IgD-negative memory B cell (primary cell): ENCODE results near the gene ADAM19. TPM values are rescaled to one million over a fixed set of nuclear protein-coding genes. Genes with fewer than 3 reads are reported as not detected.

Experiments used
- H3K27ac Mint-ChIP-seq, 3 donors: one replicate each; pipeline ENCODE4 v1.8.0; 2020 to 2022; ENCODE audit warnings: mild to moderate bottlenecking in 3 of 3, mixed read lengths in 3 of 3, moderate library complexity in 1 of 3
- H3K27me3 Mint-ChIP-seq: one replicate; pipeline ENCODE4 v1.8.0; 2021; ENCODE audit warnings: mixed read lengths
- H3K36me3 Mint-ChIP-seq: one replicate; pipeline ENCODE4 v1.8.0; 2020; ENCODE audit warnings: mild to moderate bottlenecking, mixed read lengths
- H3K4me1 Mint-ChIP-seq, 3 donors: one replicate each; pipeline ENCODE4 v1.8.0; 2020 to 2022; ENCODE audit warnings: mixed read lengths in 3 of 3, mild to moderate bottlenecking in 1 of 3
- H3K4me3 Mint-ChIP-seq, 4 donors: one replicate each; pipeline ENCODE4 v1.8.0; 2020 to 2022; ENCODE audit warnings: mild to moderate bottlenecking in 4 of 4, mixed read lengths in 4 of 4, moderate library complexity in 3 of 4
- H3K9me3 Mint-ChIP-seq, 3 donors: one replicate each; pipeline ENCODE4 v1.8.0; 2020 to 2021; ENCODE audit warnings: mixed read lengths in 3 of 3, mild to moderate bottlenecking in 1 of 3
- polyA plus RNA-seq: library from polyadenylated mRNA; unstranded; fragments of 300-500 nt; fragmentation: Illumina TruSeq; gene quantifications from one replicate; pipeline ENCODE4 v1.2.3, GENCODE V29; 2021

The ADAM19 gene
- polyA plus RNA-seq, 1 donor from 2014 or later, result 45.1 TPM

DNA sequence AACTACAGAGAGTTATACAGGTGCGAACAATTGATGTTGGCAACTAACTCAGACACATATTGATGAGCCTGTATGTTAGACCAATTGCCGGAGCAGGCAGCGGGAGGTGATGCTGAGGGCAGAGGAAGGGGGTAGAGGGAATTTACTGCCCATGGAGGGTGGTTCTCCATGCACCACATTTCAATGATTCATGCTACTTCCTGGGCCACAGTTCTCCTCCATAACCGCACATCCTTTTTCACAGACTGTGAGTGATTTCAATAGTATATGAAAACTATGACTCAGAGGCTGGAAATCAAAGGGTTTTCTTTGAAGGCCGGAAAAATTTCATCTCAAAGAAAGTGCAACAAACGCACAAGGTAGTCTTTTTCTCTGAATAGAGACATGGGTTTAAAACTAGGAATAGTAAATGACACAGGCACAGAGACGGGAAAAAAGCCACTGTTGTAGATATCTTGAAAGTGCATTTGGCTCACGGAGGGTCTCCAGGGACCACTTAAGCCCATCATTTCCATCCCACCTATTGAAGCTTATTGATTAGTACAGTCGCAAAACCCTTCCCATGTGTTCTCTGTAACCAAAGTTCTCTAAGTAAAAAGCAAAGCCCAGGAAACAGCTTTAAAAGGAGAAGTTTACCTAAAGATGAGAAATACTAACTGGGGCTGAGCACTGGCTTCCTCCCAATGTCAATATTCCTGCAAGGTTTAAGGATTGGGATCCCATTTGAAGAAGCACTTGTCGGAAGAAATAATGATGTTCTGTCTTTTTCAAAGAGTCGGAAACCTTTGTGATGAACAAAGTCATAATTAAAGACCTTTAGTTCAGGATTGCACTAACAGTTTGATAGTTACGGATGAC is 28.0 kb upstream of the ADAM19 start:
- no peaks in the 10 kb centered on the region for H3K36me3 Mint-ChIP-seq
- peak overlapping the region; percentile 15 to 93 (median 90) for H3K27ac Mint-ChIP-seq
- peaks cover 41 to 60% (median 53%) of the 10 kb centered on the region in 3 donors for H3K4me1 Mint-ChIP-seq

DNA sequence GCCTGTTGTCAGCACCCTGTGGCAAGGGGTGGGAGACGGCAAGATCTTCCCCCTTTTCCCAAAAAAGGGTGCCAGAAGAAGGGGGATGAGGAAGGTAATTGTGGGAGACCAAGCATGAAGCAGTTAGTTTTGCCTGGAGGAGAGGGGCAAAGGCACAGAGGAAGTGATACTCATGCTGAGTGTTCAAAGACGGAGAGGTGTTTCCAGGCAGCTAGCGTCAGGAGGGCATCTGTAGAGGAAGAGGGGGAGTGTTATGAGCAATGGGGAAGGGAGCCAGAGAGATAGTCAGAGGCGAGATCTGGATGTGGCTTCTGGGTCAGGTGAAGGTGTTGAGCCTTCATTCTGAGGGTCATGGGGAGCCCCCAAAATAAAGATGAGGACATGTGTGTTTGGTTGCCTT is 26.9 kb upstream of the ADAM19 start:
- Mint-ChIP-seq H3K27me3 (no peaks in the 10 kb centered on the region), H3K4me1 (peaks cover 44 to 61% (median 54%) of the 10 kb centered on the region in 3 donors), H3K27ac (peak overlapping the region; percentile 15 to 93 (median 90)), H3K36me3 (no peaks in the 10 kb centered on the region), H3K4me3 (peak overlapping the region in 2 of 4 donors; percentile 79 to 84), H3K9me3 (no peaks in the 10 kb centered on the region)

More for the DNA sequence above, 28.0 kb upstream of the ADAM19 start:
- Mint-ChIP-seq H3K9me3 (no peaks in the 10 kb centered on the region), H3K4me3 (peak overlapping the region in 3 of 4 donors; percentile 30 to 56 (median 52)), H3K27me3 (no peaks in the 10 kb centered on the region)

DNA sequence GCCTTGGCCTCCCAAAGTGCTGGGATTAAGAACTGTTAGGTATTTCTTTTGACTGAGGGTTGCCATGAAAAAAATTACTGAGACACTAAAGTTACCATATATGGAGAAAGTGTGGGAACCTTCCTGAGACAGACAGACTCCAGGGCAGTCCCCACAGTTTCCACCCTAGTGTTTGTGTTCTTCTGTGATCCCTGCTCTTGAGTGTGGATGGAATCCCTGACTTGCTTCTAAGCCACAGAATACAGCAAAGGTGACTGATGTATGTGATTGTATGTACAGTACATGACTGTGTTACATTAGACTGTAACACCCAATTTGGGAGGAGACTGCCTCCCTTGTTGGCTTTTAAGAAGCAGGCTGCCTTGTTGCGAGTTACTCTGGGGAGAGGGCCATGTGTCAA is 24.7 kb upstream of the ADAM19 start:
- H3K4me3 Mint-ChIP-seq, result peak overlapping the region in 2 of 4 donors; percentile 34 to 49
- peak overlapping the region; percentile 45 to 89 (median 84) for H3K27ac Mint-ChIP-seq
- no peaks in the 10 kb centered on the region for H3K27me3 Mint-ChIP-seq

DNA sequence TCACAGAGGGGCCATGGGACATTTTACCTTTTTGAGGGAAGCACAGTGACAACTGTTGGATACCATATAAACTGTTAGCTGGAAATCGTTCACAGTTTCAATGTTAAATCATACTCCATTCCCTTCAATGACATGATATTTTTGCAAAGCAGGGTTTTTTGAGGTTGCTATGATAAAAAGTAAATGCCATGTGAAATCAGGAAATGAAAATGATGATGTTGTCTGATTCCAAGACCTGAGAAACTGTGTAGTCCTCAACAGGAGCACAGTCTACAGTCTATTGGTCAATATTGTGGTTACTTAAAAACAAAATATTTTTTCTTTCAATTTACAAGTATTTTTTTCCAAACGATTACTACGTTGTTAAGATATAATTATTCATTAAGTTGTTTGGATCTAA is 24.0 kb upstream of the ADAM19 start:
- no peaks in the 10 kb centered on the region for H3K9me3 Mint-ChIP-seq
- peak overlapping the region in 3 of 4 donors; percentile 15 to 82 (median 58) for H3K4me3 Mint-ChIP-seq
- no peaks in the 10 kb centered on the region for H3K27me3 Mint-ChIP-seq
- peaks cover 2% of the 10 kb centered on the region for H3K36me3 Mint-ChIP-seq
- peaks cover 65 to 77% (median 76%) of the 10 kb centered on the region in 3 donors for H3K4me1 Mint-ChIP-seq
- H3K27ac Mint-ChIP-seq, result peak overlapping the region; percentile 91 to 94 (median 93)

More for the DNA sequence above, 24.7 kb upstream of the ADAM19 start:
- Mint-ChIP-seq H3K4me1 (peaks cover 58 to 73% (median 71%) of the 10 kb centered on the region in 3 donors), H3K9me3 (no peaks in the 10 kb centered on the region), H3K36me3 (peaks cover 2% of the 10 kb centered on the region)

DNA sequence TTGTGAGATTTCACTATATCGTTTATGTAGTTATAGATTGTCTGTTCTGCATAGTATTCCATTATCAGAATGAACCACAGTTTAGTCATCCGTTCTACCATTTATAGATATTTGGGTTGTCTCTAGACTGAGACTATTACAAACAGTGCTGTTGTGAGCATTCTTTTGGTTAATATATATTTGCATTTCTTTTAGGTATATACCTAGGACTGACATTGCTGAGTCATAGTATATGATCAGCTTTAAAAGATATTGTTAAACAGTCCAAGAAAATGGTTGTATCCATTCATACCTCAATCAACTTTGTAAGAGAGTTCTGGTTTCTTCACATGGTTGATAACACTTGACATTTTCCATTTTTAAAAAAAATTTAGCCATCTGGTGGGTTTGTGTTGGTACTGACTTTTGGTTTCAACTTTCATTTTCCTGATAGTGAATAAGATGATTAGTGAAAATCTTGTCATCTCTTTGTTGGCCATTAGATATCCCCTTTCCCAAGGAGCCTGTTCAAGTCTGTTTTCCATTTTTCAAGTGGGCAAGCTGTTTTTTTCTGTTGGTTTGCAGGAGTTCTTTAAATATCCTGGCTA is 22.9 kb upstream of the ADAM19 start:
- Mint-ChIP-seq H3K9me3 (no peaks in the 10 kb centered on the region), H3K36me3 (peaks cover 4% of the 10 kb centered on the region), H3K4me3 (peak overlapping the region in 3 of 4 donors; percentile 31 to 67 (median 63)), H3K27me3 (no peaks in the 10 kb centered on the region), H3K4me1 (peaks cover 64 to 80% (median 73%) of the 10 kb centered on the region in 3 donors), H3K27ac (peak overlapping the region; percentile 91 to 94 (median 93))

DNA sequence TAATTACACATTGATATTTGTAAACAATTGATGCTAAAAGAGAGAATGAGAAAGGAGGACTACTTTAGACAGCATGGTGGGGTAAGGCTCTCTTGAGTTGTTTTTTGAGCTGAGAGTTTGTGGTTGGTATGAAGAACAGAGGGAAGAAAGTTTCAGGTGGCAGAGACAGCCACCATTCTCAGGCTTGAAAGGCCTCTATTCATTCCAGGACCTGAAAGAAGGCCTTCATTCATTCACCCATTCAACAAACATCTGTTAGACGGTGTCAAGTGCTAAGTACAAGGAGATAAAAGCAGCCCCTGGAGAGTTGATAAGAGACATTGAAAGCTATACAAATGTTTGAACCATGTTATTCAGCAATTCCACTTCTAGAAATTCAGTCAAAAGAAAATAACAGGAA is 21.7 kb upstream of the ADAM19 start:
- Mint-ChIP-seq H3K4me1 (peaks cover 64 to 79% (median 75%) of the 10 kb centered on the region in 3 donors), H3K9me3 (no peaks in the 10 kb centered on the region), H3K36me3 (peaks cover 5% of the 10 kb centered on the region), H3K4me3 (peak overlapping the region; percentile 31 to 71 (median 65)), H3K27ac (peak overlapping the region; percentile 91 to 93 (median 93)), H3K27me3 (no peaks in the 10 kb centered on the region)

DNA sequence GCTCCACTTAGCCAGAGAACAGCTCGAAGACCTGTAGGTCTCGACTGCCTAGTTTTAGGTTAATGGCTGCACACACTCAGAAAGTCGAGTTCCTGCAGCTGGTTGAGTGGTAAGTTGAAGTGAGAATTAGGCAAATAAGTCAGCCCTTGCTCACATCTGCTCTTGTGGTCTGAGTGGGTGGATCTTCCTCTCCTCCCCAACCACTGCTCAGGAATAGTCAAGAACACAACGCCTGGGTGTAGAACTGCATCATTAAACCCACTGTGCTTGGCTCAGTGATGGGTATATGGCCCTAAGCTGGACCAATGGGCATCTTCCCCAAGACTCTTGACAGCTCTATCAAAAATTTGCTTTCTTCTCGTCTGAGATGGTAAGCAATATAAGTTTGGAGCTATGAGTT is 20.9 kb upstream of the ADAM19 start:
- peaks cover 0 to 3% (median 0%) of the 10 kb centered on the region in 3 donors for H3K9me3 Mint-ChIP-seq
- H3K27ac Mint-ChIP-seq, result peak overlapping the region; percentile 90 to 93 (median 91)
- H3K27me3 Mint-ChIP-seq, result no peaks in the 10 kb centered on the region
- peaks cover 10% of the 10 kb centered on the region for H3K36me3 Mint-ChIP-seq
- peaks cover 71 to 86% (median 78%) of the 10 kb centered on the region in 3 donors for H3K4me1 Mint-ChIP-seq
- H3K4me3 Mint-ChIP-seq, result peak overlapping the region in 3 of 4 donors; percentile 67 to 73 (median 69)

DNA sequence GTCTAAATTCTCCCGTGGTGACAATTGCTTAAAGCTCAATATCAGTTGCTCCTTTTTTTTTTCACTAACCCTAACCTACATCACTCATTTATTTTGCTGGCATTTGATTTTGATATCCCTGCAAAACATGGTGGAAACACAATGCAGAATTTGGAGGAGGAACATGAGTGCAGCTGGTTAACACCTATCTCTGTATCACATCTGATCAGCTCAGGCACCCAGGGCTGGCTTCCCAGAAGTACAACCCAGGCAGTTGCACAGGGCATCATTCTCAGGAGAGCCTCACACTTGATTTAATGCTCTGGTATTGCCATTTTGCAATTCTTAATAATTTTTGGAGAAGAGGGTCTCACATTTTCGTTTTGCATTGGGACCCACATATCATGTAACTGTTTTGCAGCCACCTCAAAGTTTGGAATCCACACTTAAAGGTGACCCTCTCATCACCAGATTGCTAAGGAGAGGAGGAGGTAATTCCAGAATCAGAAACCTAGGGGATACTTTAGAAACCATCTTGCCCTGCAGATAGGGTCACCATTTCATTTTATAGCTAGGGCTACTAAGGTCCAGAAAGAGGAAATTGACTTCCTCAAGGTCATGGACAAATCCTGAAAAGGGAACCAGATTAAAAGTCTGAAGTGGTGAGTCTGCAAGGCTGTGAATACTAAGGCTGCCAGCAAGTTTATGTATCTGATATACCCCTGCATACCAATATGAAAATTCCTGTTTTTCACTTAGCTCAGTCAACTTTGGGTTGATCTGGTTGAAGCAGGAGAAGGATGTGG is 19.3 kb upstream of the ADAM19 start:
- peak overlapping the region in 2 of 3 donors; percentile 59 to 91 for H3K27ac Mint-ChIP-seq
- no peaks in the 10 kb centered on the region for H3K27me3 Mint-ChIP-seq
- peaks cover 0 to 3% (median 0%) of the 10 kb centered on the region in 3 donors for H3K9me3 Mint-ChIP-seq
- peak overlapping the region in 3 of 4 donors; percentile 69 to 93 (median 86) for H3K4me3 Mint-ChIP-seq
- peaks cover 11% of the 10 kb centered on the region for H3K36me3 Mint-ChIP-seq
- H3K4me1 Mint-ChIP-seq, result peaks cover 66 to 83% (median 74%) of the 10 kb centered on the region in 3 donors

DNA sequence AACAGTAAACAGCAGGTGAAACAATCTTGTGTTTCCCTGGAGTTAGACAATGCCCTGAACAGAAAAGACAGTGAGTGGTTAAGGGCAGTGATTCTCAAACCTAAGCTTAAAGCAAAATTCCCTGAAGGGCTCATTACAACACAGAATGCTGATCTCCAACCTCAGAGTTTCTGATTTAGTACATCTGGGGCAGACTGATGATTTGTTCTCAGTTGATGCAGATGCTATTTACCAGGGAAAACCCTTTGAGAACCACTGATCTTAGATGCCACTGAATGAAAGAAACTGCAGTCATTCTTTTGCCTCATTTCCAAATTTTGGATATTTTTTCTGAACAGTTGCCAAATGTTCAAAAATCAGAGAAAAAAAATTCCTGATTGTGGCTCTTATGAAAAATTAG is 18.7 kb upstream of the ADAM19 start:
- peaks cover 0 to 3% (median 0%) of the 10 kb centered on the region in 3 donors for H3K9me3 Mint-ChIP-seq
- H3K27ac Mint-ChIP-seq, result peak overlapping the region; percentile 23 to 91 (median 59)
- peaks cover 11% of the 10 kb centered on the region for H3K36me3 Mint-ChIP-seq
- H3K4me1 Mint-ChIP-seq, result peaks cover 66 to 81% (median 70%) of the 10 kb centered on the region in 3 donors
- peak overlapping the region in 3 of 4 donors; percentile 51 to 93 (median 67) for H3K4me3 Mint-ChIP-seq
- H3K27me3 Mint-ChIP-seq, result no peaks in the 10 kb centered on the region

DNA sequence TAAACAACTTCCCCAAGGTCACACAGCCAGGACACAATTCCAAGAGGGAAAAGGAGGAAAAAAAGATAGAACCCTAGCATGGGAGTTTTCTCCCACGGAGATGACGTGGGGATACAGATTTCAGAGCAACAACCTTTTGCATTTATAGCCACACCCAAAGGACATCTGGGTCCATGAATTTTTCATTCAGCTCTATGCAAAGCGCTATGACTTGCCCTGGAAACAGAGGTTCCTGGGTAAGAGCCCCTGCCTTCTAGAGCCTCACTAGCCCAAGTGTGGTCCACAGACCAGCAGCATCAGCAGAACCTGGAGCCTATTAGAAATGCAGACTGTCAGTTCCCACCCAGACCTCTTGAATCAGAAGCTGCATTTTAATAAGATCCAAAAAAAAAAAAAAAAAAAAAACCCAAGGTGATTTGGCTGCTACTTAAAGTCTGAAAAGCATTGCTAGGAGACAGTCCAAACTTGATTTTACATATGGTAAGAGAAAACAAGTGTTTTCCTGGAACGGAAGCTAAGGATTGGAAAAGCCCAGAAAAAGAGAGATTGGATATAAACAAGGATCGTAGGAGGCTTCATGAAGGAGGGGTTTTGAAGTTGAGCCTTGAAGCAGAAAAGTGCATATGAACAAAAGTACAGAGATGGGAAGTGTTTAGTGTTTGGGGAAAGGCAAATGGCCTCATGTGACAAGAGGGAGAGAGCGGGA is 17.6 kb upstream of the ADAM19 start:
- Mint-ChIP-seq H3K27me3 (no peaks in the 10 kb centered on the region), H3K36me3 (peaks cover 11% of the 10 kb centered on the region), H3K4me1 (peaks cover 59 to 73% (median 64%) of the 10 kb centered on the region in 3 donors), H3K9me3 (peaks cover 0 to 3% (median 0%) of the 10 kb centered on the region in 3 donors), H3K27ac (peak overlapping the region; percentile 95 to 97 (median 97)), H3K4me3 (peak overlapping the region; percentile 67 to 93 (median 88))

DNA sequence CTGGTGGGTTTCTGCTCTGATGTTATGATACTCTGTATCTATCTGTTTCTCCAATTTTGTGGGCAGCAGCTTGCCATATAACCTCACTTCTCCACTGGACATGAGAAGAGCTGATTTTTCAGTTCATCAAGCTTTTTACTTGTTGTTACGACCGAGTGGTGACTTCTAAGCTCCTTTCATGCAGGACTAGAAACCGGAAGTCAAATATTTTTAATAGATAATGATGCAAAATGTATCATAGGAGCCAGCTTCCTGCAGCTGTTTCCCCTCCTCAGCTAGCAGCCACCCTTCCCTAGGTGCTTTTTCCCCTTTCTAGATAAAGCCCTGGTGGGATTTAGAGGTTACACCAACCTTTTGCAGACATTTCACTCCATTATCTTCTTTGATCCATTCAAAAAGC is 17.0 kb upstream of the ADAM19 start:
- Mint-ChIP-seq H3K4me3 (peak overlapping the region; percentile 67 to 93 (median 88)), H3K27me3 (no peaks in the 10 kb centered on the region), H3K27ac (peak overlapping the region; percentile 95 to 97 (median 97)), H3K36me3 (peaks cover 11% of the 10 kb centered on the region), H3K4me1 (peaks cover 54 to 68% (median 59%) of the 10 kb centered on the region in 3 donors), H3K9me3 (peaks cover 0 to 3% (median 0%) of the 10 kb centered on the region in 3 donors)

DNA sequence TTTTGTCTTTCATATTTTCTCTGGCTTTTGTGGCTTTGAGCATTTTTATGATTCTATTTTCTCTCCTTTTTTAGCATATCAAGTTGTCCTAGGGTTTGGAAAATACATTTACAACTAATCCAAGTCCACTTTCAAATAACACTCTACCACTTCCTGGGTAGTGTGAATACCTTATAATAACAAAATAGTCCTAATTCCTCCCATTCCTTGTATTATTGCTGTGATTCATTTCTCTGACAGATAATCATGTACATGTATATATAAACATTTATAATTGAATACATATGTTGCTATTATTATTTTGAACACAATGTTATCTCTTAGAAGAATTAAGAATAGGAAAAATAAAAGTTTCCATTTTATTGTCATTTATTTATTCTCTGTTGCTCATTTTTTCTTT is 14.9 kb upstream of the ADAM19 start:
- H3K9me3 Mint-ChIP-seq, result peaks cover 0 to 3% (median 0%) of the 10 kb centered on the region in 3 donors
- H3K27me3 Mint-ChIP-seq, result no peaks in the 10 kb centered on the region
- peaks cover 8% of the 10 kb centered on the region for H3K36me3 Mint-ChIP-seq
- peaks cover 39 to 48% (median 48%) of the 10 kb centered on the region in 3 donors for H3K4me1 Mint-ChIP-seq
- no peak overlapping the region for H3K27ac Mint-ChIP-seq
- H3K4me3 Mint-ChIP-seq, result no peak overlapping the region

DNA sequence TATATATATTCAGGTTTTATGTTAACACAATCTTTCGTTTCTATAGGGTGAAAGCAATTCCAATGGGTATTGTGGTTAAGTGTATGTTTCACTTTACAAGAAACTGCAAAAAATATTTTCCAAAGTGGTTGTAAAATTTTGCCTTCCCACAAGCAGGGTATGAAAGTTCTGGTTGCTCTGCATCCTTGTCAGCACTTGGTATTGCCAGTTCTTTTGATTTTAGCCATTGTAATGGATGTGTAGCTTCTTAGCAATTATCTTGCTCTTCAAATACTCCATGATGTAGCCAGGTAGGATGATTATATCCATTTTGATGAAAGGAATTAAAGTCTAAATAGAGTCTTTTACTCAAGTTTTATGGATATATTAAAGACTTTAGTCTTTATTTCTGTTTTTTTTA is 9.1 kb upstream of the ADAM19 start:
- Mint-ChIP-seq H3K4me3 (no peak overlapping the region), H3K27ac (peak overlapping the region in 1 of 3 donors; percentile 91), H3K4me1 (peaks cover 33 to 46% (median 41%) of the 10 kb centered on the region in 3 donors), H3K9me3 (no peaks in the 10 kb centered on the region), H3K27me3 (peaks cover 2% of the 10 kb centered on the region), H3K36me3 (peaks cover 3% of the 10 kb centered on the region)
